RKO (cell line): ENCODE data around the gene MMP7.

ENCODE experiments used
- DNase-seq: peaks from one replicate; pipeline ENCODE4 v3.0.0-alpha.2; 2016; ENCODE audit warnings: low spot score

Gene MMP7

GRCh38 chr11:102530558-102530957 is at the start of gene MMP7:
Gene MMP7, minus strand, starts transcription at chr11:102530747. Its CDS starts 47 bp downstream, at chr11:102530700.
- peak; percentile 15 for DNase-seq

- no peak for DNase-seq
Observed at GRCh38 chr11:102577723-102578122, 47.2 kb upstream of the MMP7 start.

GRCh38 chr11:102577182-102577581 is 46.6 kb upstream of the MMP7 start:
- no peak for DNase-seq

GRCh38 chr11:102576350-102576749 is 45.8 kb upstream of the MMP7 start:
- DNase-seq, result no peak

GRCh38 chr11:102575012-102575411 is 44.5 kb upstream of the MMP7 start:
- DNase-seq, result no peak

GRCh38 chr11:102573851-102574250 is 43.3 kb upstream of the MMP7 start:
- no peak for DNase-seq

GRCh38 chr11:102572554-102573220 is 42.1 kb upstream of the MMP7 start:
- DNase-seq, result no peak

GRCh38 chr11:102568851-102569250 is 38.3 kb upstream of the MMP7 start:
- DNase-seq, result no peak

GRCh38 chr11:102566112-102566511 is 35.6 kb upstream of the MMP7 start:
- DNase-seq, result no peak

- peak; percentile 95 for DNase-seq
Observed at GRCh38 chr11:102564110-102564509, 33.6 kb upstream of the MMP7 start.

GRCh38 chr11:102561636-102562035 is 31.1 kb upstream of the MMP7 start:
- DNase-seq, result no peak

GRCh38 chr11:102560555-102561011 is 30.0 kb upstream of the MMP7 start:
- DNase-seq, result no peak

- DNase-seq, result no peak
Observed at GRCh38 chr11:102559839-102560238, 29.3 kb upstream of the MMP7 start.

GRCh38 chr11:102555091-102555490 is 24.5 kb upstream of the MMP7 start:
- no peak for DNase-seq

- no peak for DNase-seq
Observed at GRCh38 chr11:102553835-102554282, 23.3 kb upstream of the MMP7 start.

GRCh38 chr11:102552447-102553194 is 22.1 kb upstream of the MMP7 start:
- DNase-seq, result no peak

- DNase-seq, result no peak
Observed at GRCh38 chr11:102552020-102552419, 21.5 kb upstream of the MMP7 start.

GRCh38 chr11:102551169-102551781 is 20.7 kb upstream of the MMP7 start:
- DNase-seq, result no peak

- DNase-seq, result no peak
Observed at GRCh38 chr11:102546923-102547471, 16.4 kb upstream of the MMP7 start.

- DNase-seq, result no peak
Observed at GRCh38 chr11:102546427-102546826, 15.9 kb upstream of the MMP7 start.

GRCh38 chr11:102545701-102546100 is 15.2 kb upstream of the MMP7 start:
- no peak for DNase-seq

GRCh38 chr11:102544594-102544993 is 14.0 kb upstream of the MMP7 start:
- no peak for DNase-seq

- DNase-seq, result no peak
Observed at GRCh38 chr11:102539567-102539966, 9.0 kb upstream of the MMP7 start.
